AG09309 (cell line): ENCODE data around the gene F12.
"Not testable (repeated sequence)": the region's sequence is repeated elsewhere in the genome, so short reads cannot be mapped to it uniquely, and the experiment has no call there.

Experiments used
- DNase-seq: peaks from one replicate; pipeline ENCODE4 v3.0.0-alpha.2; 2010; ENCODE audit warnings: low read depth
- H3K4me3 ChIP-seq: 2 replicates; pipeline ENCODE4 v1.5.1; 2011; ENCODE audit warnings: mild to moderate bottlenecking, low read depth, low read length, moderate library complexity; ENCODE audit not compliant: control insufficient read depth
- CTCF ChIP-seq: IDR thresholded peaks from 2 replicates; pipeline ENCODE4 v1.5.1; 2011; ENCODE audit warnings: mild to moderate bottlenecking, low read depth, low read length, inconsistent platforms; ENCODE audit not compliant: insufficient read depth, control insufficient read depth; ENCODE audit errors: missing control alignments

Gene F12

GRCh38 chr5:177421062-177421798 lies 11.9 kb upstream of the F12 start:
- TF ChIP-seq CTCF = no peak
- H3K4me3 ChIP-seq = no peak overlapping the region
- DNase-seq = no peak

GRCh38 chr5:177420472-177420871 lies 11.1 kb upstream of the F12 start:
- H3K4me3 ChIP-seq, DNase-seq: not testable (repeated sequence)

- DNase-seq = peak; percentile 20
- no peak for TF ChIP-seq CTCF
- H3K4me3 ChIP-seq = no peak overlapping the region
Measured at GRCh38 chr5:177419046-177419445, 9.7 kb upstream of the F12 start.

- DNase-seq, H3K4me3 ChIP-seq: not testable (repeated sequence)
Measured at GRCh38 chr5:177417081-177417480, 7.7 kb upstream of the F12 start.

GRCh38 chr5:177414481-177414880 lies 5.1 kb upstream of the F12 start:
- no peak for DNase-seq
- no peak overlapping the region for H3K4me3 ChIP-seq
- no peak for TF ChIP-seq CTCF

- no peak for DNase-seq
- H3K4me3 ChIP-seq = no peak overlapping the region
- TF ChIP-seq CTCF = no peak
Measured at GRCh38 chr5:177412603-177413233, 3.4 kb upstream of the F12 start.

- no peak for TF ChIP-seq CTCF
- DNase-seq = no peak
- H3K4me3 ChIP-seq = no peak overlapping the region
Measured at GRCh38 chr5:177410575-177410974, 1.2 kb upstream of the F12 start.
